GM23338 (cell line): ENCODE results near the gene RAB32. TPM values are rescaled to one million over a fixed set of nuclear protein-coding genes. Genes with fewer than 3 reads are reported as not detected.

ENCODE experiments used
- ATAC-seq: fragments of 200-7000 bp; cut with Tn5 transposase; 3 replicates; pipeline ENCODE4 v1.9.1; 2020
- DNase-seq: peaks from one replicate; pipeline ENCODE4 v3.0.0-alpha.2; 2015; ENCODE audit warnings: low spot score
- H2AFZ ChIP-seq: fragments of 200-600 bp; sonication (generic); 2 replicates; pipeline ENCODE4 v1.8.0; 2016; ENCODE audit warnings: antibody characterized with exemption, mild to moderate bottlenecking, moderate library complexity
- H3F3A ChIP-seq: fragments of 200-600 bp; sonication (generic); replicated peaks from 2 replicates; pipeline ENCODE4 v1.8.0; 2017; ENCODE audit warnings: antibody characterized with exemption, mixed run types, low read depth
- H3K27ac ChIP-seq: fragments of 200-600 bp; sonication (generic); 2 replicates; pipeline ENCODE4 v1.6.1; 2016; ENCODE audit warnings: low read depth
- H3K27me3 ChIP-seq: fragments of 200-600 bp; sonication (generic); 2 replicates; pipeline ENCODE4 v1.8.0; 2016; ENCODE audit warnings: mild to moderate bottlenecking, mixed run types, moderate library complexity; ENCODE audit not compliant: insufficient read depth
- H3K36me3 ChIP-seq: fragments of 200-600 bp; sonication (generic); 2 replicates; pipeline ENCODE4 v1.8.0; 2016; ENCODE audit warnings: mild to moderate bottlenecking; ENCODE audit not compliant: insufficient read depth
- H3K4me1 ChIP-seq: fragments of 200-600 bp; sonication (generic); 2 replicates; pipeline ENCODE4 v1.8.0; 2016; ENCODE audit warnings: mild to moderate bottlenecking, moderate library complexity; ENCODE audit not compliant: insufficient read depth
- H3K4me2 ChIP-seq: fragments of 200-600 bp; sonication (generic); 2 replicates; pipeline ENCODE4 v1.7.1; 2017; ENCODE audit warnings: mixed run types
- H3K4me3 ChIP-seq: fragments of 200-600 bp; sonication (generic); 2 replicates; pipeline ENCODE4 v1.6.1; 2016; ENCODE audit warnings: mixed run types
- H3K79me2 ChIP-seq: fragments of 200-600 bp; sonication (generic); replicated peaks from 2 replicates; pipeline ENCODE4 v1.8.0; 2017; ENCODE audit warnings: mild to moderate bottlenecking; ENCODE audit not compliant: insufficient read depth
- H3K9me2 ChIP-seq: fragments of 200-600 bp; sonication (generic); 2 replicates; pipeline ENCODE4 v1.8.0; 2017; ENCODE audit not compliant: insufficient read depth
- H4K20me1 ChIP-seq: fragments of 200-600 bp; sonication (generic); replicated peaks from 2 replicates; pipeline ENCODE4 v1.8.0; 2017; ENCODE audit warnings: mild to moderate bottlenecking; ENCODE audit not compliant: insufficient read depth
- H3K27ac Mint-ChIP-seq: 2 replicates; pipeline ENCODE4 v1.8.0; 2020; ENCODE audit warnings: inconsistent platforms, mild to moderate bottlenecking, moderate library complexity, mixed read lengths
- H3K27me3 Mint-ChIP-seq: 3 replicates; pipeline ENCODE4 v1.8.0; 2022; ENCODE audit warnings: low read depth, mild to moderate bottlenecking, moderate library complexity, mixed read lengths, inconsistent platforms; ENCODE audit not compliant: insufficient read depth, poor library complexity
- H3K36me3 Mint-ChIP-seq: 3 replicates; pipeline ENCODE4 v1.8.0; 2021; ENCODE audit warnings: low read depth, mild to moderate bottlenecking, inconsistent platforms, moderate library complexity, mixed read lengths
- H3K4me1 Mint-ChIP-seq: 3 replicates; pipeline ENCODE4 v1.8.0; 2020; ENCODE audit warnings: mild to moderate bottlenecking, inconsistent platforms, mixed read lengths
- H3K4me3 Mint-ChIP-seq: 3 replicates; pipeline ENCODE4 v1.8.0; 2021; ENCODE audit warnings: moderate library complexity, mild to moderate bottlenecking, inconsistent platforms, mixed read lengths
- H3K9me3 Mint-ChIP-seq: 3 replicates; pipeline ENCODE4 v1.8.0; 2020; ENCODE audit warnings: moderate library complexity, mild to moderate bottlenecking, inconsistent platforms, mixed read lengths
- CREB1 ChIP-seq: fragments of 250-450 bp; sonication (Bioruptor Pico); IDR thresholded peaks from 2 replicates; pipeline ENCODE4 v1.5.0; 2020; ENCODE audit warnings: low read depth, mild to moderate bottlenecking, moderate library complexity
- EZH2 ChIP-seq: fragments of 200-600 bp; sonication (generic); IDR thresholded peaks from one replicate; pipeline ENCODE4 v1.8.0; 2017; ENCODE audit warnings: antibody characterized with exemption, mild to moderate bottlenecking, low read depth; ENCODE audit not compliant: unreplicated experiment
- JUNB ChIP-seq: IDR thresholded peaks from one replicate; pipeline ENCODE4 v1.6.1; 2016; ENCODE audit warnings: antibody characterized with exemption; ENCODE audit not compliant: unreplicated experiment
- POLR2AphosphoS5 ChIP-seq: IDR thresholded peaks from 2 replicates; pipeline ENCODE4 v1.6.1; 2016; ENCODE audit warnings: antibody characterized with exemption, low read depth
- REST ChIP-seq: IDR thresholded peaks from one replicate; pipeline ENCODE4 v1.6.1; 2018; ENCODE audit warnings: antibody characterized with exemption; ENCODE audit not compliant: unreplicated experiment
- STAT1 ChIP-seq: IDR thresholded peaks from one replicate; pipeline ENCODE4 v1.6.1; 2016; ENCODE audit warnings: antibody characterized with exemption; ENCODE audit not compliant: unreplicated experiment
- ZNF114 ChIP-seq: fragments of 250-450 bp; sonication (Bioruptor Pico); IDR thresholded peaks from 2 replicates; pipeline ENCODE4 v1.5.0; 2020; ENCODE audit warnings: mild to moderate bottlenecking, moderate library complexity
- polyA plus RNA-seq: library from polyadenylated mRNA; unstranded; fragments of >200 nt; fragmentation: Nextera tagmentation; extraction: Ambion mirVana; gene quantifications from 2 replicates; pipeline ENCODE4 v1.2.1, GENCODE V29; 2016
- total RNA-seq: library from RNA; depleted of rRNA; stranded (reverse); fragments of >200 nt; shearing (Covaris generic); gene quantifications from 2 replicates; pipeline ENCODE4 v1.2.3, GENCODE V29; 2014
- TF ChIP-seq, protein P1 (sequence below), 2 experiments: fragments of 200-600 bp in 1 of 2; sonication (generic) in 1 of 2; conservative IDR thresholded peaks; 2 replicates each; pipeline versions ENCODE4 v1.5.1 to v1.6.1; 2016 to 2017; ENCODE audit warnings: antibody characterized with exemption in 2 of 2, low read depth in 2 of 2, mild to moderate bottlenecking in 2 of 2, moderate library complexity in 1 of 2
- TF ChIP-seq, protein P2 (sequence below): fragments of 250-450 bp; sonication (Bioruptor Pico); IDR thresholded peaks from 2 replicates; pipeline ENCODE4 v1.5.0; 2020; ENCODE audit warnings: mild to moderate bottlenecking, moderate library complexity
- TF ChIP-seq, protein P3 (sequence below): IDR thresholded peaks from 2 replicates; pipeline ENCODE4 v1.6.1; 2016; ENCODE audit warnings: antibody characterized with exemption

Gene RAB32
- total and polyA plus RNA-seq, 2 experiments from 2014 or later: 5.7 to 10.4 TPM

DNA sequence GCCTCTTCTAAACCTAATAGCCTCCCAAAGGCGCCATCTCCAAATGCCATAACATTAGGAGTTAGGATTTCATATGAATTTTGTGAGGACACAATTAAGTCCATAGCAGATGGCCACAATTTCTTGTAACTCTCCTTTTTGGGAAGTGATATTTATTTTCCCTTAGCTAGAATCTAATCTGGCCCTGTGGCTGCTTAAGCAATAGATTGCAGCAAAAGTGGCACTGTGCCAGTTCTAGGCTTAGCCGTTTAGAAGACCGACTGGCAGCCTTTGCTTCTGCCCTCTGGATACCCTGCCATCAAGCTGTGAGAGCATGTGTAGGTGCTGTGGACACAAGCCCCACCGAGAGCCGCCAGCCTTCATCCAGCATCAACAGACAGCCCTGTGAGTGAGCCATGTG is 39.2 kb downstream of the RAB32 start:
- Histone ChIP-seq H3K27me3 (no peaks in the 10 kb centered on the region), H3K4me3 (no peak overlapping the region), H3K4me1 (no peaks in the 10 kb centered on the region), H3F3A (no peaks in the 10 kb centered on the region), H3K79me2 (no peaks in the 10 kb centered on the region), H3K9me2 (no peaks in the 10 kb centered on the region), H3K27ac (no peak overlapping the region), H3K4me2 (no peak overlapping the region), H2AFZ (no peak overlapping the region), H3K36me3 (no peaks in the 10 kb centered on the region), H4K20me1 (no peaks in the 10 kb centered on the region)
- Mint-ChIP-seq H3K36me3 (no peaks in the 10 kb centered on the region), H3K9me3 (no peaks in the 10 kb centered on the region), H3K27me3 (no peaks in the 10 kb centered on the region), H3K27ac (no peak overlapping the region), H3K4me1 (no peaks in the 10 kb centered on the region), H3K4me3 (no peak overlapping the region)
- ATAC-seq: no peak
- DNase-seq: no peak
- TF ChIP-seq EZH2: no peak
- no peak for TF ChIP-seq STAT1
- TF ChIP-seq POLR2AphosphoS5: no peak

DNA sequence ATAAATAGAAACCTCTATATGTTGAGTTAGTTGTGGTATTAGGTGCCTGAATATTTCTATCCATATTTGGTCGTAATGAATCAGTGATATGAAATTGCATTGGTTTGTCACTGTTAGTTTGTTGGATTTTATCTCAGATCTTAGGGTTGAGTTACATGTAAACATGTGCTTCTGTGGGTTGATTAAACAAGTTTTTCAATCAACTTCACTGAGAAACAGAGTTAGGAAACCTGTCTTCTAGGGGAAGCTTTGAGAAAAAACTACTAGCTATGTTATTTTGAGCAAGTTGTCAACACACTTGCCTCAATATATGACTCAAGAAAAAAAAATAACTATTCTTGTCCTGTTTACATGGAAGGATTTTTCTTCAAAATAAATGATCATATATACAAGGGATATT is 40.3 kb downstream of the RAB32 start:
- Histone ChIP-seq H3K36me3 (no peaks in the 10 kb centered on the region), H4K20me1 (no peaks in the 10 kb centered on the region), H3K27me3 (no peaks in the 10 kb centered on the region), H3K4me2 (no peak overlapping the region), H3K9me2 (no peaks in the 10 kb centered on the region), H3F3A (no peaks in the 10 kb centered on the region), H3K4me1 (no peaks in the 10 kb centered on the region), H3K27ac (no peak overlapping the region), H2AFZ (no peak overlapping the region), H3K4me3 (no peak overlapping the region), H3K79me2 (no peaks in the 10 kb centered on the region)
- no peak for DNase-seq
- H3K9me3 Mint-ChIP-seq: no peaks in the 10 kb centered on the region
- H3K27me3 Mint-ChIP-seq: no peaks in the 10 kb centered on the region
- no peaks in the 10 kb centered on the region for H3K36me3 Mint-ChIP-seq
- H3K27ac Mint-ChIP-seq: no peak overlapping the region
- no peak for ATAC-seq
- H3K4me1 Mint-ChIP-seq: no peaks in the 10 kb centered on the region
- no peak overlapping the region for H3K4me3 Mint-ChIP-seq
- TF ChIP-seq, protein P1, sequence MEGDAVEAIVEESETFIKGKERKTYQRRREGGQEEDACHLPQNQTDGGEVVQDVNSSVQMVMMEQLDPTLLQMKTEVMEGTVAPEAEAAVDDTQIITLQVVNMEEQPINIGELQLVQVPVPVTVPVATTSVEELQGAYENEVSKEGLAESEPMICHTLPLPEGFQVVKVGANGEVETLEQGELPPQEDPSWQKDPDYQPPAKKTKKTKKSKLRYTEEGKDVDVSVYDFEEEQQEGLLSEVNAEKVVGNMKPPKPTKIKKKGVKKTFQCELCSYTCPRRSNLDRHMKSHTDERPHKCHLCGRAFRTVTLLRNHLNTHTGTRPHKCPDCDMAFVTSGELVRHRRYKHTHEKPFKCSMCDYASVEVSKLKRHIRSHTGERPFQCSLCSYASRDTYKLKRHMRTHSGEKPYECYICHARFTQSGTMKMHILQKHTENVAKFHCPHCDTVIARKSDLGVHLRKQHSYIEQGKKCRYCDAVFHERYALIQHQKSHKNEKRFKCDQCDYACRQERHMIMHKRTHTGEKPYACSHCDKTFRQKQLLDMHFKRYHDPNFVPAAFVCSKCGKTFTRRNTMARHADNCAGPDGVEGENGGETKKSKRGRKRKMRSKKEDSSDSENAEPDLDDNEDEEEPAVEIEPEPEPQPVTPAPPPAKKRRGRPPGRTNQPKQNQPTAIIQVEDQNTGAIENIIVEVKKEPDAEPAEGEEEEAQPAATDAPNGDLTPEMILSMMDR (conservative IDR thresholded peaks at IDR 0.05; ENCODE audit: low read depth in 2 of 2): no peak
- TF ChIP-seq STAT1: no peak
- no peak for TF ChIP-seq CREB1
- no peak for TF ChIP-seq JUNB
- no peak for TF ChIP-seq ZNF114
- TF ChIP-seq, protein P2, sequence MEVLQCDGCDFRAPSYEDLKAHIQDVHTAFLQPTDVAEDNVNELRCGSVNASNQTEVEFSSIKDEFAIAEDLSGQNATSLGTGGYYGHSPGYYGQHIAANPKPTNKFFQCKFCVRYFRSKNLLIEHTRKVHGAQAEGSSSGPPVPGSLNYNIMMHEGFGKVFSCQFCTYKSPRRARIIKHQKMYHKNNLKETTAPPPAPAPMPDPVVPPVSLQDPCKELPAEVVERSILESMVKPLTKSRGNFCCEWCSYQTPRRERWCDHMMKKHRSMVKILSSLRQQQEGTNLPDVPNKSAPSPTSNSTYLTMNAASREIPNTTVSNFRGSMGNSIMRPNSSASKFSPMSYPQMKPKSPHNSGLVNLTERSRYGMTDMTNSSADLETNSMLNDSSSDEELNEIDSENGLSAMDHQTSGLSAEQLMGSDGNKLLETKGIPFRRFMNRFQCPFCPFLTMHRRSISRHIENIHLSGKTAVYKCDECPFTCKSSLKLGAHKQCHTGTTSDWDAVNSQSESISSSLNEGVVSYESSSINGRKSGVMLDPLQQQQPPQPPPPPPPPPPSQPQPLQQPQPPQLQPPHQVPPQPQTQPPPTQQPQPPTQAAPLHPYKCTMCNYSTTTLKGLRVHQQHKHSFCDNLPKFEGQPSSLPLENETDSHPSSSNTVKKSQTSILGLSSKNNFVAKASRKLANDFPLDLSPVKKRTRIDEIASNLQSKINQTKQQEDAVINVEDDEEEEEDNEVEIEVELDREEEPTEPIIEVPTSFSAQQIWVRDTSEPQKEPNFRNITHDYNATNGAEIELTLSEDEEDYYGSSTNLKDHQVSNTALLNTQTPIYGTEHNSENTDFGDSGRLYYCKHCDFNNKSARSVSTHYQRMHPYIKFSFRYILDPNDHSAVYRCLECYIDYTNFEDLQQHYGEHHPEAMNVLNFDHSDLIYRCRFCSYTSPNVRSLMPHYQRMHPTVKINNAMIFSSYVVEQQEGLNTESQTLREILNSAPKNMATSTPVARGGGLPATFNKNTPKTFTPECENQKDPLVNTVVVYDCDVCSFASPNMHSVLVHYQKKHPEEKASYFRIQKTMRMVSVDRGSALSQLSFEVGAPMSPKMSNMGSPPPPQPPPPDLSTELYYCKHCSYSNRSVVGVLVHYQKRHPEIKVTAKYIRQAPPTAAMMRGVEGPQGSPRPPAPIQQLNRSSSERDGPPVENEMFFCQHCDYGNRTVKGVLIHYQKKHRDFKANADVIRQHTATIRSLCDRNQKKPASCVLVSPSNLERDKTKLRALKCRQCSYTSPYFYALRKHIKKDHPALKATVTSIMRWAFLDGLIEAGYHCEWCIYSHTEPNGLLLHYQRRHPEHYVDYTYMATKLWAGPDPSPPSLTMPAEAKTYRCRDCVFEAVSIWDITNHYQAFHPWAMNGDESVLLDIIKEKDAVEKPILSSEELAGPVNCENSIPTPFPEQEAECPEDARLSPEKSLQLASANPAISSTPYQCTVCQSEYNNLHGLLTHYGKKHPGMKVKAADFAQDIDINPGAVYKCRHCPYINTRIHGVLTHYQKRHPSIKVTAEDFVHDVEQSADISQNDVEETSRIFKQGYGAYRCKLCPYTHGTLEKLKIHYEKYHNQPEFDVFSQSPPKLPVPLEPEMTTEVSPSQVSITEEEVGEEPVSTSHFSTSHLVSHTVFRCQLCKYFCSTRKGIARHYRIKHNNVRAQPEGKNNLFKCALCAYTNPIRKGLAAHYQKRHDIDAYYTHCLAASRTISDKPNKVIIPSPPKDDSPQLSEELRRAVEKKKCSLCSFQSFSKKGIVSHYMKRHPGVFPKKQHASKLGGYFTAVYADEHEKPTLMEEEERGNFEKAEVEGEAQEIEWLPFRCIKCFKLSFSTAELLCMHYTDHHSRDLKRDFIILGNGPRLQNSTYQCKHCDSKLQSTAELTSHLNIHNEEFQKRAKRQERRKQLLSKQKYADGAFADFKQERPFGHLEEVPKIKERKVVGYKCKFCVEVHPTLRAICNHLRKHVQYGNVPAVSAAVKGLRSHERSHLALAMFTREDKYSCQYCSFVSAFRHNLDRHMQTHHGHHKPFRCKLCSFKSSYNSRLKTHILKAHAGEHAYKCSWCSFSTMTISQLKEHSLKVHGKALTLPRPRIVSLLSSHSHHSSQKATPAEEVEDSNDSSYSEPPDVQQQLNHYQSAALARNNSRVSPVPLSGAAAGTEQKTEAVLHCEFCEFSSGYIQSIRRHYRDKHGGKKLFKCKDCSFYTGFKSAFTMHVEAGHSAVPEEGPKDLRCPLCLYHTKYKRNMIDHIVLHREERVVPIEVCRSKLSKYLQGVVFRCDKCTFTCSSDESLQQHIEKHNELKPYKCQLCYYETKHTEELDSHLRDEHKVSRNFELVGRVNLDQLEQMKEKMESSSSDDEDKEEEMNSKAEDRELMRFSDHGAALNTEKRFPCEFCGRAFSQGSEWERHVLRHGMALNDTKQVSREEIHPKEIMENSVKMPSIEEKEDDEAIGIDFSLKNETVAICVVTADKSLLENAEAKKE (CRISPR knock-in tag): no peak
- TF ChIP-seq REST: no peak
- TF ChIP-seq POLR2AphosphoS5: no peak
- TF ChIP-seq, protein P3, sequence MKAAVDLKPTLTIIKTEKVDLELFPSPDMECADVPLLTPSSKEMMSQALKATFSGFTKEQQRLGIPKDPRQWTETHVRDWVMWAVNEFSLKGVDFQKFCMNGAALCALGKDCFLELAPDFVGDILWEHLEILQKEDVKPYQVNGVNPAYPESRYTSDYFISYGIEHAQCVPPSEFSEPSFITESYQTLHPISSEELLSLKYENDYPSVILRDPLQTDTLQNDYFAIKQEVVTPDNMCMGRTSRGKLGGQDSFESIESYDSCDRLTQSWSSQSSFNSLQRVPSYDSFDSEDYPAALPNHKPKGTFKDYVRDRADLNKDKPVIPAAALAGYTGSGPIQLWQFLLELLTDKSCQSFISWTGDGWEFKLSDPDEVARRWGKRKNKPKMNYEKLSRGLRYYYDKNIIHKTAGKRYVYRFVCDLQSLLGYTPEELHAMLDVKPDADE: no peak
